HepG2 (cell line): ENCODE results near the gene CALD1. TPM values are rescaled to one million over a fixed set of nuclear protein-coding genes. Genes with fewer than 3 reads are reported as not detected.
A peak's percentile ranks its signal among the peaks of the same experiment; 100 is the strongest.

Source experiments
- CAMTA2 ChIP-seq: sonication (generic); formaldehyde crosslinking; IDR thresholded peaks from 2 replicates; pipeline ENCODE4 v1.4.0; 2020; ENCODE audit warnings: mild to moderate bottlenecking, missing genetic modification reagents, borderline replicate concordance
- KMT2B ChIP-seq: IDR thresholded peaks from 2 replicates; pipeline ENCODE4 v1.6.1; 2016; ENCODE audit warnings: missing genetic modification reagents, missing compliant biosample characterization
- MBNL3 ChIP-seq: fragments of 250-450 bp; sonication (Bioruptor Pico); conservative IDR thresholded peaks from 2 replicates; pipeline ENCODE4 v1.8.0; 2022; ENCODE audit warnings: mild to moderate bottlenecking, inconsistent platforms
- NRL ChIP-seq: sonication (generic); formaldehyde crosslinking; IDR thresholded peaks from 2 replicates; pipeline ENCODE4 v1.5.0; 2020; ENCODE audit warnings: missing genetic modification reagents, mild to moderate bottlenecking, moderate library complexity, borderline replicate concordance
- SP2 ChIP-seq: sonication (generic); formaldehyde crosslinking; IDR thresholded peaks from 2 replicates; pipeline ENCODE4 v1.5.1; 2020; ENCODE audit warnings: mild to moderate bottlenecking, missing genetic modification reagents
- TBX2 ChIP-seq: sonication (generic); formaldehyde crosslinking; IDR thresholded peaks from 2 replicates; pipeline ENCODE4 v1.5.0; 2020; ENCODE audit warnings: missing genetic modification reagents, mild to moderate bottlenecking, borderline replicate concordance
- ZBTB7B ChIP-seq: sonication (generic); formaldehyde crosslinking; IDR thresholded peaks from 2 replicates; pipeline ENCODE4 v1.4.0; 2020; ENCODE audit warnings: missing genetic modification reagents
- ZNF24 ChIP-seq: fragments of 450-650 bp; IDR thresholded peaks from 2 replicates; pipeline ENCODE4 v1.6.1; 2017; ENCODE audit warnings: antibody characterized with exemption, mild to moderate bottlenecking
- ZNF343 ChIP-seq: sonication (generic); formaldehyde crosslinking; IDR thresholded peaks from 2 replicates; pipeline ENCODE4 v1.4.0; 2020; ENCODE audit warnings: mild to moderate bottlenecking, missing genetic modification reagents
- ZNF350 ChIP-seq: sonication (generic); formaldehyde crosslinking; IDR thresholded peaks from 2 replicates; pipeline ENCODE4 v1.4.0; 2020; ENCODE audit warnings: mild to moderate bottlenecking, low read depth, missing genetic modification reagents, borderline replicate concordance
- ZNF430 ChIP-seq: sonication (generic); formaldehyde crosslinking; IDR thresholded peaks from 2 replicates; pipeline ENCODE4 v1.9.0; 2021; ENCODE audit warnings: mild to moderate bottlenecking, missing genetic modification reagents
- ZNF570 ChIP-seq: sonication (generic); formaldehyde crosslinking; IDR thresholded peaks from 2 replicates; pipeline ENCODE4 v1.4.0; 2020; ENCODE audit warnings: mild to moderate bottlenecking, missing genetic modification reagents, borderline replicate concordance
- ZNF720 ChIP-seq: sonication (generic); formaldehyde crosslinking; IDR thresholded peaks from 2 replicates; pipeline ENCODE4 v1.4.0; 2020; ENCODE audit warnings: missing genetic modification reagents
- ZNF737 ChIP-seq: sonication (generic); formaldehyde crosslinking; IDR thresholded peaks from 2 replicates; pipeline ENCODE4 v1.5.0; 2020; ENCODE audit warnings: missing genetic modification reagents, mild to moderate bottlenecking, borderline replicate concordance
- polyA plus RNA-seq, 8 experiments: library from polyadenylated mRNA; depleted of rRNA in 3 of 8; stranded (reverse) in 7 of 8; unstranded in 1 of 8; fragments of >200 nt; fragmentation: Illumina TruSeq in 4 of 8; extraction: Trizol in 4 of 8; gene quantifications; 2 replicates each; pipeline versions ENCODE4 v1.2.1 to v1.2.3, GENCODE V29; 2011 to 2016; ENCODE audit warnings: low read depth in 4 of 8, missing spikeins in 1 of 8, mixed read lengths in 1 of 8; ENCODE audit not compliant: insufficient read depth in 1 of 8
- total RNA-seq, 5 experiments: library from RNA; depleted of rRNA; stranded (reverse); fragments of >200 nt; fragmentation: Illumina TruSeq; extraction: Trizol; gene quantifications; 2 replicates each; pipeline ENCODE4 v1.2.3, GENCODE V29; 2016; ENCODE audit warnings: low read depth in 1 of 5
- TF ChIP-seq, protein P1 (sequence below): sonication (generic); formaldehyde crosslinking; IDR thresholded peaks from 2 replicates; pipeline ENCODE4 v1.5.0; 2020; ENCODE audit warnings: missing genetic modification reagents
- TF ChIP-seq, protein P2 (sequence below): sonication (generic); formaldehyde crosslinking; IDR thresholded peaks from 2 replicates; pipeline ENCODE4 v1.8.1; 2022; ENCODE audit warnings: mild to moderate bottlenecking, missing genetic modification reagents
- TF ChIP-seq, protein P3 (sequence below): sonication (generic); formaldehyde crosslinking; IDR thresholded peaks from 2 replicates; pipeline ENCODE4 v1.4.0; 2020; ENCODE audit warnings: missing genetic modification reagents
- TF ChIP-seq, protein P4 (sequence below): sonication (generic); formaldehyde crosslinking; IDR thresholded peaks from 2 replicates; pipeline ENCODE4 v1.9.0; 2021; ENCODE audit warnings: missing genetic modification reagents, borderline replicate concordance
- TF ChIP-seq, protein P5 (sequence below): sonication (generic); formaldehyde crosslinking; IDR thresholded peaks from 2 replicates; pipeline ENCODE4 v1.4.0; 2020; ENCODE audit warnings: missing genetic modification reagents, borderline replicate concordance
- TF ChIP-seq, protein P6 (sequence below): sonication (generic); formaldehyde crosslinking; IDR thresholded peaks from 2 replicates; pipeline ENCODE4 v1.4.0; 2020; ENCODE audit warnings: missing genetic modification reagents

The CALD1 gene
- total and polyA plus RNA-seq, 2 of the 13 experiments (the other 11 are each of a cell fraction or from before 2014, with no cell fraction given): 53.0 to 112 TPM

DNA sequence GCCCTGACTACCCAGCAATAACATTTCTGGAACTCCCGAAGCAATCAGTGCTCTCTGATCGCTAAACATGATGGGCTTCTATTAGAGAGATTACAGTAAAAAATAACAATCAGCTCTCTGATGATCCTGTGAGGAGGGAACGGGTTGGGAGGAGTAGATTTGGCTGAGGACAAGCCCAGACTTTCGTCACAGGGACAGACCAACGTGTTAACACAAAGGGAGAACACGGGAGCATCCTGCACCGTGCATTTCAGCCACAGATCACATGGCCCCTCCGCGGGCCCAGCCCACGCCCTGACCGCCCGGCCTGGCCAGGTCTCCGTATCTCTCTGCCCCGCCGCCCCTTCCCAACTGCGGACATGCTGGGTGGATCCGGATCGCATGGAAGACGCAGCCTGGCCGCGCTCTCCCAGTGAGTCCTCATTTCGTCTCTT, 111.8 kb downstream of the CALD1 start (continued):
- TF ChIP-seq, protein P1, sequence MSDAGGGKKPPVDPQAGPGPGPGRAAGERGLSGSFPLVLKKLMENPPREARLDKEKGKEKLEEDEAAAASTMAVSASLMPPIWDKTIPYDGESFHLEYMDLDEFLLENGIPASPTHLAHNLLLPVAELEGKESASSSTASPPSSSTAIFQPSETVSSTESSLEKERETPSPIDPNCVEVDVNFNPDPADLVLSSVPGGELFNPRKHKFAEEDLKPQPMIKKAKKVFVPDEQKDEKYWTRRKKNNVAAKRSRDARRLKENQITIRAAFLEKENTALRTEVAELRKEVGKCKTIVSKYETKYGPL (CRISPR knock-in tag): no peak
- TF ChIP-seq, protein P2, sequence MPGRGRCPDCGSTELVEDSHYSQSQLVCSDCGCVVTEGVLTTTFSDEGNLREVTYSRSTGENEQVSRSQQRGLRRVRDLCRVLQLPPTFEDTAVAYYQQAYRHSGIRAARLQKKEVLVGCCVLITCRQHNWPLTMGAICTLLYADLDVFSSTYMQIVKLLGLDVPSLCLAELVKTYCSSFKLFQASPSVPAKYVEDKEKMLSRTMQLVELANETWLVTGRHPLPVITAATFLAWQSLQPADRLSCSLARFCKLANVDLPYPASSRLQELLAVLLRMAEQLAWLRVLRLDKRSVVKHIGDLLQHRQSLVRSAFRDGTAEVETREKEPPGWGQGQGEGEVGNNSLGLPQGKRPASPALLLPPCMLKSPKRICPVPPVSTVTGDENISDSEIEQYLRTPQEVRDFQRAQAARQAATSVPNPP: no peak
- 0 out of 2 replicates have a peak, but pooled peaks have one; percentile 35 for TF ChIP-seq ZNF343 (CRISPR knock-in tag)
- peak; percentile 61; the same call in 1 of the 2 replicates for TF ChIP-seq NRL (CRISPR knock-in tag)
- no peak for TF ChIP-seq SP2
- TF ChIP-seq KMT2B: no peak
- no peak for TF ChIP-seq ZBTB7B
- peak; percentile 23; the same call in 1 of the 2 replicates for TF ChIP-seq ZNF350
- no peak for TF ChIP-seq ZNF737 (CRISPR knock-in tag)
- no peak for TF ChIP-seq MBNL3 (CRISPR knock-in tag)
- TF ChIP-seq, protein P3, sequence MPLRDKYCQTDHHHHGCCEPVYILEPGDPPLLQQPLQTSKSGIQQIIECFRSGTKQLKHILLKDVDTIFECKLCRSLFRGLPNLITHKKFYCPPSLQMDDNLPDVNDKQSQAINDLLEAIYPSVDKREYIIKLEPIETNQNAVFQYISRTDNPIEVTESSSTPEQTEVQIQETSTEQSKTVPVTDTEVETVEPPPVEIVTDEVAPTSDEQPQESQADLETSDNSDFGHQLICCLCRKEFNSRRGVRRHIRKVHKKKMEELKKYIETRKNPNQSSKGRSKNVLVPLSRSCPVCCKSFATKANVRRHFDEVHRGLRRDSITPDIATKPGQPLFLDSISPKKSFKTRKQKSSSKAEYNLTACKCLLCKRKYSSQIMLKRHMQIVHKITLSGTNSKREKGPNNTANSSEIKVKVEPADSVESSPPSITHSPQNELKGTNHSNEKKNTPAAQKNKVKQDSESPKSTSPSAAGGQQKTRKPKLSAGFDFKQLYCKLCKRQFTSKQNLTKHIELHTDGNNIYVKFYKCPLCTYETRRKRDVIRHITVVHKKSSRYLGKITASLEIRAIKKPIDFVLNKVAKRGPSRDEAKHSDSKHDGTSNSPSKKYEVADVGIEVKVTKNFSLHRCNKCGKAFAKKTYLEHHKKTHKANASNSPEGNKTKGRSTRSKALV (CRISPR knock-in tag): no peak; the same call in 1 of the 2 replicates
- TF ChIP-seq TBX2 (CRISPR knock-in tag): no peak; the same call in 1 of the 2 replicates
- TF ChIP-seq, protein P4, sequence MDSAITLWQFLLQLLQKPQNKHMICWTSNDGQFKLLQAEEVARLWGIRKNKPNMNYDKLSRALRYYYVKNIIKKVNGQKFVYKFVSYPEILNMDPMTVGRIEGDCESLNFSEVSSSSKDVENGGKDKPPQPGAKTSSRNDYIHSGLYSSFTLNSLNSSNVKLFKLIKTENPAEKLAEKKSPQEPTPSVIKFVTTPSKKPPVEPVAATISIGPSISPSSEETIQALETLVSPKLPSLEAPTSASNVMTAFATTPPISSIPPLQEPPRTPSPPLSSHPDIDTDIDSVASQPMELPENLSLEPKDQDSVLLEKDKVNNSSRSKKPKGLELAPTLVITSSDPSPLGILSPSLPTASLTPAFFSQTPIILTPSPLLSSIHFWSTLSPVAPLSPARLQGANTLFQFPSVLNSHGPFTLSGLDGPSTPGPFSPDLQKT (CRISPR knock-in tag): no peak
- no peak for TF ChIP-seq CAMTA2
- no peak for TF ChIP-seq ZNF720
- TF ChIP-seq, protein P5, sequence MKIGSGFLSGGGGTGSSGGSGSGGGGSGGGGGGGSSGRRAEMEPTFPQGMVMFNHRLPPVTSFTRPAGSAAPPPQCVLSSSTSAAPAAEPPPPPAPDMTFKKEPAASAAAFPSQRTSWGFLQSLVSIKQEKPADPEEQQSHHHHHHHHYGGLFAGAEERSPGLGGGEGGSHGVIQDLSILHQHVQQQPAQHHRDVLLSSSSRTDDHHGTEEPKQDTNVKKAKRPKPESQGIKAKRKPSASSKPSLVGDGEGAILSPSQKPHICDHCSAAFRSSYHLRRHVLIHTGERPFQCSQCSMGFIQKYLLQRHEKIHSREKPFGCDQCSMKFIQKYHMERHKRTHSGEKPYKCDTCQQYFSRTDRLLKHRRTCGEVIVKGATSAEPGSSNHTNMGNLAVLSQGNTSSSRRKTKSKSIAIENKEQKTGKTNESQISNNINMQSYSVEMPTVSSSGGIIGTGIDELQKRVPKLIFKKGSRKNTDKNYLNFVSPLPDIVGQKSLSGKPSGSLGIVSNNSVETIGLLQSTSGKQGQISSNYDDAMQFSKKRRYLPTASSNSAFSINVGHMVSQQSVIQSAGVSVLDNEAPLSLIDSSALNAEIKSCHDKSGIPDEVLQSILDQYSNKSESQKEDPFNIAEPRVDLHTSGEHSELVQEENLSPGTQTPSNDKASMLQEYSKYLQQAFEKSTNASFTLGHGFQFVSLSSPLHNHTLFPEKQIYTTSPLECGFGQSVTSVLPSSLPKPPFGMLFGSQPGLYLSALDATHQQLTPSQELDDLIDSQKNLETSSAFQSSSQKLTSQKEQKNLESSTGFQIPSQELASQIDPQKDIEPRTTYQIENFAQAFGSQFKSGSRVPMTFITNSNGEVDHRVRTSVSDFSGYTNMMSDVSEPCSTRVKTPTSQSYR (CRISPR knock-in tag): no peak; the same call in 1 of the 2 replicates
- no peak for TF ChIP-seq ZNF430
- no peak for TF ChIP-seq ZNF570 (CRISPR knock-in tag)
- TF ChIP-seq ZNF24: no peak
- TF ChIP-seq, protein P6, sequence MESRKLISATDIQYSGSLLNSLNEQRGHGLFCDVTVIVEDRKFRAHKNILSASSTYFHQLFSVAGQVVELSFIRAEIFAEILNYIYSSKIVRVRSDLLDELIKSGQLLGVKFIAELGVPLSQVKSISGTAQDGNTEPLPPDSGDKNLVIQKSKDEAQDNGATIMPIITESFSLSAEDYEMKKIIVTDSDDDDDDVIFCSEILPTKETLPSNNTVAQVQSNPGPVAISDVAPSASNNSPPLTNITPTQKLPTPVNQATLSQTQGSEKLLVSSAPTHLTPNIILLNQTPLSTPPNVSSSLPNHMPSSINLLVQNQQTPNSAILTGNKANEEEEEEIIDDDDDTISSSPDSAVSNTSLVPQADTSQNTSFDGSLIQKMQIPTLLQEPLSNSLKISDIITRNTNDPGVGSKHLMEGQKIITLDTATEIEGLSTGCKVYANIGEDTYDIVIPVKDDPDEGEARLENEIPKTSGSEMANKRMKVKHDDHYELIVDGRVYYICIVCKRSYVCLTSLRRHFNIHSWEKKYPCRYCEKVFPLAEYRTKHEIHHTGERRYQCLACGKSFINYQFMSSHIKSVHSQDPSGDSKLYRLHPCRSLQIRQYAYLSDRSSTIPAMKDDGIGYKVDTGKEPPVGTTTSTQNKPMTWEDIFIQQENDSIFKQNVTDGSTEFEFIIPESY: no peak
